Neural cell (in vitro differentiated cells): ENCODE measurements around the gene CDC5L.

Source experiments
- EP300 ChIP-seq: fragments of 450-650 bp; conservative IDR thresholded peaks from 2 replicates; pipeline ENCODE4 v1.6.1; 2014; ENCODE audit warnings: antibody characterized with exemption, mild to moderate bottlenecking, moderate library complexity; ENCODE audit not compliant: poor library complexity, severe bottlenecking
- EZH2 ChIP-seq: fragments of 200-600, 300-800 bp; shearing (Covaris generic), sonication (generic); IDR thresholded peaks from 2 replicates; pipeline ENCODE4 v1.6.1; 2014; ENCODE audit warnings: antibody characterized with exemption, low read length, borderline replicate concordance, mild to moderate bottlenecking; ENCODE audit not compliant: insufficient read depth, poor library complexity, severe bottlenecking
- MXI1 ChIP-seq: fragments of 450-650 bp; conservative IDR thresholded peaks from 2 replicates; pipeline ENCODE4 v1.6.1; 2014; ENCODE audit warnings: antibody characterized with exemption, mild to moderate bottlenecking; ENCODE audit not compliant: poor library complexity, severe bottlenecking
- TF ChIP-seq, protein P1 (sequence below): fragments of 450-650 bp; IDR thresholded peaks from 2 replicates; pipeline ENCODE4 v1.5.1; 2014; ENCODE audit warnings: antibody characterized with exemption, mild to moderate bottlenecking, moderate library complexity; ENCODE audit not compliant: poor library complexity, severe bottlenecking

DNA sequence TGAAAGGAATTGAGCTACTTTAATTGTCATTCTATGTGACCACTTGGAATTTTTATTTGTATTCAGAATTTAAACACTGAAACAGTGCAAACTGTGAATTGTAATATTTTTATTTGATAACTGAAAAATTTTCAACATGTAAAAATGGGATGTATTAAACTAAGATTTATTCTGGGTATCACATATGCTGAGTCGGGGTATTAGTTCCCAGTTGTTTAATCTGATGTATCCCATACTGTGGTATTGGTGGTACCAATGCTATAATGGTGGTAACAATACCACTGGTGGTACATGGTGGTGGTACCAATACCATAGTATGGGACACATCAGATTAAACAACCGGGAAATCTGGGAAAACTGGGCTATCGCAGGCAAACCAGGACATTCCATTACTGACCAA, 79.4 kb downstream of the CDC5L start:
- TF ChIP-seq, protein P1, sequence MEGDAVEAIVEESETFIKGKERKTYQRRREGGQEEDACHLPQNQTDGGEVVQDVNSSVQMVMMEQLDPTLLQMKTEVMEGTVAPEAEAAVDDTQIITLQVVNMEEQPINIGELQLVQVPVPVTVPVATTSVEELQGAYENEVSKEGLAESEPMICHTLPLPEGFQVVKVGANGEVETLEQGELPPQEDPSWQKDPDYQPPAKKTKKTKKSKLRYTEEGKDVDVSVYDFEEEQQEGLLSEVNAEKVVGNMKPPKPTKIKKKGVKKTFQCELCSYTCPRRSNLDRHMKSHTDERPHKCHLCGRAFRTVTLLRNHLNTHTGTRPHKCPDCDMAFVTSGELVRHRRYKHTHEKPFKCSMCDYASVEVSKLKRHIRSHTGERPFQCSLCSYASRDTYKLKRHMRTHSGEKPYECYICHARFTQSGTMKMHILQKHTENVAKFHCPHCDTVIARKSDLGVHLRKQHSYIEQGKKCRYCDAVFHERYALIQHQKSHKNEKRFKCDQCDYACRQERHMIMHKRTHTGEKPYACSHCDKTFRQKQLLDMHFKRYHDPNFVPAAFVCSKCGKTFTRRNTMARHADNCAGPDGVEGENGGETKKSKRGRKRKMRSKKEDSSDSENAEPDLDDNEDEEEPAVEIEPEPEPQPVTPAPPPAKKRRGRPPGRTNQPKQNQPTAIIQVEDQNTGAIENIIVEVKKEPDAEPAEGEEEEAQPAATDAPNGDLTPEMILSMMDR, result no peak
- TF ChIP-seq MXI1 (no peak), EZH2 (no peak), EP300 (no peak)
